Measurements from ENCODE around the gene GPC3. TPM values are rescaled to one million over a fixed set of nuclear protein-coding genes. Genes with fewer than 3 reads are reported as not detected.
"Not testable (repeated sequence)": the region's sequence is repeated elsewhere in the genome, so short reads cannot be mapped to it uniquely, and the experiment has no call there.

The GPC3 gene
- total RNA-seq, 4 donors from 2014 or later, result 4.9 to 10.9 (median 9.2) TPM

DNA sequence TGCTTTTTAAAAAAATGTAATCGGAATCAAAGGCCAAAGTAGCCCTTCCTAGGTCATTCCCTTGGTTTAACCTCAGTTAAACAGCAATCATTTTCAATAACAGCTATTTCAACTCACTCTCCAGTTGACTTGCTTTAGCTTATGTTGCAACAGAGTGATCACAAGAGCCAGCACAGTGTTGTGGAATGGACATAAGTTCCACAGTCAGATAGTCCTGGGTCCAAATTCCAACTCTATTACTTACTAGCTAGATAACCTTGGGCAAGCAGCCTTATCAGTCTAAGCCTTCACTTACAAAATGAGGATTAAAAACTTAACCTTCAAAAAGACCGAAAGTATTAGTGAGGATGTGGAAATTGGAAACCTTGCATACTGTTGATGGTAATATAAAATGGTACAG, 9.2 kb upstream of the GPC3 start:
- Histone ChIP-seq H3K27ac (no peak overlapping the region), H3K27me3 (no peaks in the 10 kb centered on the region), H3K9me3 (no peaks in the 10 kb centered on the region), H3K4me3 (no peak overlapping the region), H3K36me3 (no peaks in the 10 kb centered on the region), H3K4me1 (no peaks in the 10 kb centered on the region)
- WGBS, result 84% methylated on average over 2 of the region's 2 CpGs
- no peak for TF ChIP-seq EP300 (IDR thresholded peaks at IDR 0.05)
- DNase-seq (ENCODE audit: low spot score in 2 of 2), result no peak

DNA sequence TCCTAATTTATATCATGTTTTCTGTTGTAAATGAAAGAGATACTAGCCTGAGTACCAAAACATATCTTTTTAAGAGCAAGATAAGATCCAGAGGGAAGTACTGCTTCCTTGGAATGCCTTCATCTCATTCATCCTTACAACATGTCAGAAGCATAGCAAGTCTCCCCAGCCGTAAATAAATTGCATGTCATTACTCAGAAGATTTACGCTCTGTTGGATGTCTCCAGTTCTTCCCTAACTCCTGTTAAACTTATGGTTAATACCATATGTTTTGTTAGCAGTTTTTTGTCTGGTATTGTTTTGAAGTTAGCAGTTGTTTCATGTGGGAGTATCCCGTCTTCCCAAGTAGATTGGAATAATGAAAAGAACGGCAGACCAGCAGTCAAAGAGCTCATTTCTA, 7.5 kb upstream of the GPC3 start:
- Histone ChIP-seq H3K4me3 (no peak overlapping the region), H3K27ac (no peak overlapping the region), H3K4me1 (no peaks in the 10 kb centered on the region), H3K9me3 (no peaks in the 10 kb centered on the region), H3K36me3 (no peaks in the 10 kb centered on the region), H3K27me3 (no peaks in the 10 kb centered on the region)
- no peak for DNase-seq (ENCODE audit: low spot score in 2 of 2)
- whole genome bisulfite sequencing, result 56% methylated on average over 4 of the region's 4 CpGs
- TF ChIP-seq POLR2A (IDR thresholded peaks at IDR 0.05) (no peak), EP300 (IDR thresholded peaks at IDR 0.05) (no peak), POLR2AphosphoS5 (IDR thresholded peaks at IDR 0.05) (no peak)
- TF ChIP-seq, protein P1, sequence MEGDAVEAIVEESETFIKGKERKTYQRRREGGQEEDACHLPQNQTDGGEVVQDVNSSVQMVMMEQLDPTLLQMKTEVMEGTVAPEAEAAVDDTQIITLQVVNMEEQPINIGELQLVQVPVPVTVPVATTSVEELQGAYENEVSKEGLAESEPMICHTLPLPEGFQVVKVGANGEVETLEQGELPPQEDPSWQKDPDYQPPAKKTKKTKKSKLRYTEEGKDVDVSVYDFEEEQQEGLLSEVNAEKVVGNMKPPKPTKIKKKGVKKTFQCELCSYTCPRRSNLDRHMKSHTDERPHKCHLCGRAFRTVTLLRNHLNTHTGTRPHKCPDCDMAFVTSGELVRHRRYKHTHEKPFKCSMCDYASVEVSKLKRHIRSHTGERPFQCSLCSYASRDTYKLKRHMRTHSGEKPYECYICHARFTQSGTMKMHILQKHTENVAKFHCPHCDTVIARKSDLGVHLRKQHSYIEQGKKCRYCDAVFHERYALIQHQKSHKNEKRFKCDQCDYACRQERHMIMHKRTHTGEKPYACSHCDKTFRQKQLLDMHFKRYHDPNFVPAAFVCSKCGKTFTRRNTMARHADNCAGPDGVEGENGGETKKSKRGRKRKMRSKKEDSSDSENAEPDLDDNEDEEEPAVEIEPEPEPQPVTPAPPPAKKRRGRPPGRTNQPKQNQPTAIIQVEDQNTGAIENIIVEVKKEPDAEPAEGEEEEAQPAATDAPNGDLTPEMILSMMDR (IDR thresholded peaks at IDR 0.05), result no peak

GRCh38 chrX:133991814-133992213, 6.4 kb upstream of the GPC3 start:
- H3K36me3 ChIP-seq, result no peaks in the 10 kb centered on the region
- no peak overlapping the region for H3K27ac ChIP-seq
- no peaks in the 10 kb centered on the region for H3K9me3 ChIP-seq
- H3K27me3 ChIP-seq, result no peaks in the 10 kb centered on the region
- TF ChIP-seq, protein P1 (IDR thresholded peaks at IDR 0.05), result no peak
- TF ChIP-seq POLR2A (IDR thresholded peaks at IDR 0.05), result no peak
- TF ChIP-seq EP300 (IDR thresholded peaks at IDR 0.05), result no peak
- no peak for TF ChIP-seq POLR2AphosphoS5 (IDR thresholded peaks at IDR 0.05)
- no peak for DNase-seq (ENCODE audit: low spot score in 2 of 2)
- no peaks in the 10 kb centered on the region for H3K4me1 ChIP-seq
- H3K4me3 ChIP-seq, result no peak overlapping the region
- 70% methylated on average over 5 of the region's 5 CpGs for WGBS

GRCh38 chrX:133991057-133991456, 5.7 kb upstream of the GPC3 start:
- H3K9me3 ChIP-seq; H3K4me3 ChIP-seq; H3K27ac ChIP-seq; H3K36me3 ChIP-seq; H3K4me1 ChIP-seq; H3K27me3 ChIP-seq; DNase-seq (ENCODE audit: low spot score in 2 of 2): not testable (repeated sequence)
- WGBS, result 98% methylated on average over 3 of the region's 3 CpGs

- Histone ChIP-seq H3K4me1 (peaks cover 8% of the 10 kb centered on the region), H3K36me3 (no peaks in the 10 kb centered on the region), H3K4me3 (no peak overlapping the region), H3K27me3 (peaks cover 2% of the 10 kb centered on the region), H3K9me3 (no peaks in the 10 kb centered on the region), H3K27ac (no peak overlapping the region)
- no peak for DNase-seq (ENCODE audit: low spot score in 2 of 2)
- TF ChIP-seq POLR2AphosphoS5 (IDR thresholded peaks at IDR 0.05), result no peak
- no peak for TF ChIP-seq EP300 (IDR thresholded peaks at IDR 0.05)
- no peak for TF ChIP-seq POLR2A (IDR thresholded peaks at IDR 0.05)
- TF ChIP-seq, protein P1 (IDR thresholded peaks at IDR 0.05), result no peak
- WGBS, result 62% methylated on average over 1 of the region's 1 CpG
Observed at GRCh38 chrX:133989993-133990392, 4.6 kb upstream of the GPC3 start.

DNA sequence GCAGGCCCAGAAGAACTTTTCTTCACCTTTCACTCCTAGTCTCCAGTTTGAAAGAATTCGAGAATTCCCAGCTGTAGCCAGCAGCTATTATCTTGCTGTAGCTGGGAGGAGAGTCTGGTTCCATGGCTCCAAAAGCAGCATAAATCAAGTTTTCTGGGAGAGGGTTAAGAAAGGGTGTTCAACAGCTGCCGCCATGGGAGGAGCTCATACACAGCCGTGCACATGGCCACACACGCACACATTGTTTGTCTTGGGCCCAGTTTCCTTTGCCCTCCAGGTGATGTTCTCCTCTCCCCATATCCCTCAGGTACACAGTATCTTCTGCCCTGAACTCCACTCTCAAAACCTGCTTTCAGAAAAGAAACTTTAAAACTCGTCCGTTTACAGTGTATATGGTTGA, 4.1 kb upstream of the GPC3 start:
- DNase-seq (ENCODE audit: low spot score in 2 of 2), result no peak
- WGBS, result 68% methylated on average over 6 of the region's 6 CpGs
- TF ChIP-seq POLR2A (IDR thresholded peaks at IDR 0.05), result no peak
- no peak for TF ChIP-seq EP300 (IDR thresholded peaks at IDR 0.05)
- TF ChIP-seq, protein P1 (IDR thresholded peaks at IDR 0.05), result no peak
- no peak for TF ChIP-seq POLR2AphosphoS5 (IDR thresholded peaks at IDR 0.05)
- H3K4me1 ChIP-seq, result peaks cover 13% of the 10 kb centered on the region
- no peak overlapping the region for H3K27ac ChIP-seq
- H3K4me3 ChIP-seq, result no peak overlapping the region
- H3K36me3 ChIP-seq, result no peaks in the 10 kb centered on the region
- peaks cover 7% of the 10 kb centered on the region for H3K27me3 ChIP-seq
- H3K9me3 ChIP-seq, result no peaks in the 10 kb centered on the region

Measured in suprapubic skin (tissue), 4 donors.